Smooth muscle cell of the brain vasculature (primary cell): ENCODE measurements around the gene CPEB3.

Experiments used
- DNase-seq: peaks from one replicate; pipeline ENCODE4 v3.0.0-alpha.2; 2012; ENCODE audit warnings: low read depth, low spot score

CPEB3 gene

DNA sequence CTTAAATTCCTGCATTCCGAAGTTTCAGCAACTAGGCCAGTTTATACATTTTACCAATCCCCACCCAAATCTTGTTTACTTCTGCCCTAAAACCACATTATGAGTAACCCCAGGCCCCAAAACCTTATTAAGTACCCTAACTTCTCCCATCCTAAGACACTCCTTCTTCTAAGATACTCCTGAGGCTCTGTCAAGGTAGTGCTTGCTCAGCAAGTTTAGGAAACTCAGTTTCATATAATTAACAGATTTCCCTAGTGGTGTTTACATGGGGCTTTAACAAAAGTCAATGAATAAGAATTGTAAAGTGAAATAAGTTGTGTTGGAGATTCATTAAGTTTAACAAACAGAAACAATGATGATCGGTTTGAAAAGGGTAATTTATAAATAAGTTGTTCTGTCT lies 77.8 kb downstream of the CPEB3 start:
- DNase-seq: no peak

DNA sequence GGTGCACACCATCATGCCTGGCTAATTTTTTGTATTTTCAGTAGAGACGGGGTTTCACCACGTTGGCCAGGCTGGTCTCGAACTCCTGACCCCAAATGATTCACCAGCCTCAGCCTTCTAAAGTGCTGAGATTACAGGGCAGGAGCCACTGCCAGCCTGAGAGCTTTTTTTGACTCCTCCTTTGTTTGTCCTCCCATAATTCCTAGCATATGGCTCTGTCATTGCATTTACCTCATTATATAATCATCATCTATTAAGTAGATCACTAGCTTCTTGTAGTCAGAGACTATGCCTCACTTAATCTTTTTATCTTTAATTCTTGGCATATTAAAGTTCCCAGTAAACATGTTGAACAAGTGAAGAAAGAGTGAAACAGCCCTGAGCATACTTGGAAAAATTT lies 82.1 kb downstream of the CPEB3 start:
- no peak for DNase-seq

DNA sequence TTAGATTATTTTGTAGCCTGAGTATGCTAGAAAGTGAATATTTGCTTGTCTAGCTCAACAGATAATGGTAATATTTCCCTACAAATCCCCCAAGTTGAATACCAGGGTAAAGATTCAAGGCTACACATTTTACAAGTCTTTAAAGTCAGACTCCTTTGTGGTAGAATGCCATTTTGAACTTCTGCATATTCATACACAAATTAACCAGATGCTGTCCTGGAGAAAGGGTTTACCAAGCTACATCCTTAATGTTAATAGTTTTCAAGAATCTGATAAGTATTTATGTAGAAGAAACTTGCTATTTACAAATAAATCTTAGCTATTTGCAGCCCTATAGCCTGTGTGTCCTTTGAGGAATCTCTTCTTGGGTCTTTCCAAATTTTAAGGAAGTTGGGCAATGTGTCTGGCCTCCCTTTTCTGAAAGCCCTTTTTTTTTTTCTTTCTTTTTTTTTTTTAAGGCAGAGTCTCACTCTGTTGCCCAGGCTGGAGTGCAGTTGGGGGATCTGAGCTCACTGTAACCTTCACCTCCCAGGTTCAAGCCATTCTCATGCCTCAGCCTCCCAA lies 82.6 kb downstream of the CPEB3 start:
- DNase-seq: no peak

DNA sequence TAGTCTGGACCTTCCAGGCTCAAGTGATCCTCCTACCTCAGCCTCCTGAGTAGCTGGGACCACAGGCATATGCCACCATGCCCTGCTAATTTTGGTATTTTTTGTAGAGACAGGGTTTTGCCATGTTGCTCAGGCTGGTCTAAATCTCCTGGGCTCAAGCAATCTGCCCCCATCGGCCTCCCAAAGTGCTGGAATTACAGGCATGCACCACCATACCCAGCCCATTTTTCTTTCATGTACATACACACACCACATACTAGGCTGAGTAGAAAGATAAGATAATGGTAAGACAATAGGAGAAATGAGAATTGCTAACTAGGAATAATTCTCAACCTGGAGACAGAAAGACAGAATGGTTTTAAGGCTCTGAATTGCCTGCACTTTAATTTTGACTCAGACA lies 83.8 kb downstream of the CPEB3 start:
- no peak for DNase-seq

DNA sequence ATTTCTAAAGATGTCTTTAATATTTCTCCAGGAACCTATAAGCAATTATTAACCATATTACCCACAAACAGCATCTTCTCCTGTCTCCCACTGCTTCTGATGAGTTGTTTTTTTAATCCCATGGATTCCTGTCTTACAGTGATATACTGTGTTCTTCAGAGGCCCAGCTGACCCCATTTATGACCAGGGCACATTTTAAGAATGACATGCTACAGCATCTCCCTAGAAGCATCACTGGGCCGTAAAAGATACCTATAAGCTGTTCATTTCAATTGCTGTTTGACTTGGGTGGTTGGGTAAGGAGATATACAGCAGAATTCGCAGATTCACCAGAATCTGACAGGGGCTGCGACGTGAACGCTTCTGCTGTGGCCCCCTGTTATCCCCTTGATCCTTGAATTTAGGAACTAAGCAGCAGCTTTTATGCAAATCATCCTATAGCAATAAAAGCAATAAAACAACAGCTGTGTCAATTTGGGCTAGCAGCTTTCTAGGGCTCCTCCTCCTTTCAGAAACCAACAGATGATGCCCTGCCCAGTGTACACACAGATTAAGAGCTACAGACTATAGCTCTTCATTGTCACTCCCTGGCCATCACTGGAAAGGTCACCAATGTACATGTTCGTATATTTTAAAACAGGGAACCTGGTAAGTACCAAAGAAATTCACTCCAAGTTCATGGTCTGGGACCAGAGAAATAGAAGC lies 86.8 kb downstream of the CPEB3 start:
- no peak for DNase-seq

DNA sequence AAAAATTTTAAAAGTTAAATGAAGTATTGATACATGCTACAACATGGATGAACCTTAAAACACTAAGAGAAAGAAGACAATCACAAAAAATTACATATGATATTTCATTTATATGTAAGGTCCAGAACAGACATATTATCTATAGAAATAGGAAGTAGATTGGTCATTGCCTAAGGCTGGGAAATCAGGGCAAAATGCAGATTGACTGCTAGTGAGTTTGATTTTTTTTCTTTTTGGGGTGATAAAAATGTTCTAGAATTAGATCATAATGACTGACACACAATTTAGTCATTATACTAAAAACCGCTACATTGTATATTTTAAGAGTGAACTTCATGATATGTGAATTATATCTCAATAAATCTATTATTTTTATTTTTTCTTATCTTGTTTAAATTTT lies 88.3 kb downstream of the CPEB3 start:
- no peak for DNase-seq

DNA sequence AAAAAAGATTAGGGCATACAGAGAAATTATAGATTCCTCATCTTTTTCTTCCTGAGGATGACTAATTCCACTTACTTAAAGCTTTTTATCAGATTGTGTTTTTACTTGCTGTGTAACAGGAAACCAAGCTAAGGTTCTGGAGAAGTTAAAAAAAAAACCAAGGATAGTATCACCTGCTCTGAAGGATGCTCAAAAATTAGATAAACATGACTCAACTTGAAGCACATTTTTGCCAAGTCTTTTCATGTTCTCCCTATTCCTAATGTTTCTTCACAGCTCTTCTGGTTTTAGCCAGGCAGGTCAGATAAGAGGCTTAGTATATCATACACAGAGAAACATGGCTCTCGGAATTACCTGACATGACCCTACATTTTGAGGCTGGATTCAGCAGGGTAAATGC lies 90.3 kb downstream of the CPEB3 start:
- no peak for DNase-seq

DNA sequence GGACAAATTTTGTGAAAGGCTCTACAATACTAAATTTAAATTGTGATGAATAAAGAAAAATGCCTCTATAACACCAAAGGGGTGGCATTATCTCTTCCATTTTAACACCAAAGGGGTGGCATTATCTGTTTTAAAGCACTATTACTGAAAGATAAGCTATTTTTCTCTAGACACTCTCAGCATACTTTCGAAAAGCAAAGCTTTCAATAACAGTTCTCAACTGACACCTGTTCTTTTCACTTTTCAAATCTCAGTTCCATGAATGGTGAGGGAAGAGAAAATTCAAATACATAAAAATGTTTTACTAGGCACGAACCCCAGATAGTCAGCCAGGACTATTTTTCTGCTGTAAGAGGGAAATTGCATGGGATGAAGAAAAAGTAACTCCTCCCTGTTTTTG lies 103.8 kb downstream of the CPEB3 start:
- no peak for DNase-seq

DNA sequence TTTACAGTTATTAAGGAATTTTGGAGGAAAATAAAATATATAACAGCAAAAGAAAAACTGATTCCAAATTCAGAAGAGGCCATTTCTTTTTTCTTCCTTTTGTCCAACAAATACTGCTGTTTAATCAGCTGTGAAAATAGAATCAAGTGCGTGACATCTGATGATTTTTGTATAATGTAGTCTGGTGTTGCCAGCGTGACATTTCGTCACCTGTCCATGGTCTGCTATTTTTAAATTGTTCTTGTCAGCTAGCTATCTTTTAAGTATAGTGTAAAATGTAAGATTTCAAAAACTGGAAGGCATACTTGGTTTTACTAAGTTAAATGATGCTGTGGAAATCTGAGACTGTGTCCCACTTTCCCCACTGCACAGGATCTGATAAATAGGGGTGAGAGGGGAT lies 105.9 kb downstream of the CPEB3 start:
- no peak for DNase-seq

DNA sequence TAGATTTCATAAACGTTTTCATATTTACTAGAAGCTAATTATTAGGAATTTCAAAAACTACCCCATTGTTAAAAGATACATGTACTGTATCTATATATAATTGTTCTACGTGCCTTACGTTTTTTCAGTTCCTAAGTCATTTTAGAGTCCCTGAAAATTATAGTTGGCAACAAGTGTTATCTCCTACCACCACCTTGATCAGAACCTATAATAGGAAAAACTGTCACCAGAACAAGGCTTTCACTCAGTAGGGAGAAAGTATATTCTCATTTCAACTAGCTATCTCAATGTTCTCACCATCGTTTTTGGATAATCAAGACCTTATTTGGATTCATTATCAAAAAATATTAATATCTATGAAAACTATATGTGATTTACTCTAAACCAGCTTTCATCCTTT lies 107.7 kb downstream of the CPEB3 start:
- DNase-seq: no peak

DNA sequence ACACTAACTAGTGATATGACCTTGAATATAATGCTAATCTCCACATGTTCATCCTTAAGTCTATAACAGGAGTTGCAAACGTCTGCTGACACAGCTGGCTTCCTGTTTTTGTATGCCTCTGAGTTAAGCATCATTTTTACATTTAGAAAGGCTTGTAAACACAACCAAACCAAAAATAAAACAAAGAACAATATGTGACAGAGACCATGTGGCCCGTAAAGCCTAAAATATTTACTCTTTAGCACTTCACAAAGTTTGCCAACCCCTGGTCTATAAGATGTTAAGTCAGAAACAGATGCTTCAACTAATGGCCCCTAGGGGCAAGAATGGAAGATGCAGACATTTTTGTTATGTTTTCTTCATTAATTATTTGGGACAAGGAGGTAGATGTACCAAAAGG lies 109.3 kb downstream of the CPEB3 start:
- no peak for DNase-seq

DNA sequence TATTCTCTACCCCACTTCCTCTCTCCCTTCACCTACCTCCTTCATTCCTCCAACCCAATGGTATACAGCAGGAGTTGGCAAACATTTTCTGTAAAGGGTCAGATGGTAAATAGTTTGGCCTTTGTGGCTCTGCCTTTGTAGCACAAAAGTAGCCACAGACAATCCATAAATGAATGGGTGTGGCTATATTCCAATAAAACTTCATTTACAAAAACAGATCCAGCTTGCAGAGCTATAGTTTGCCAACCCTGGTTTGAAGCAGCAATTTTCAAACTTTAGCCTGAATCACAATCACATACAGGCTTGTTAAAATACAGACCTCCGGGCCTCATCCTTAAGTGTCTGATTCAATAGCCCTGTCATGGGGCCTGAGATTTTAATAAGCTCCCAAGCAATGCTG lies 110.5 kb downstream of the CPEB3 start:
- DNase-seq: no peak

DNA sequence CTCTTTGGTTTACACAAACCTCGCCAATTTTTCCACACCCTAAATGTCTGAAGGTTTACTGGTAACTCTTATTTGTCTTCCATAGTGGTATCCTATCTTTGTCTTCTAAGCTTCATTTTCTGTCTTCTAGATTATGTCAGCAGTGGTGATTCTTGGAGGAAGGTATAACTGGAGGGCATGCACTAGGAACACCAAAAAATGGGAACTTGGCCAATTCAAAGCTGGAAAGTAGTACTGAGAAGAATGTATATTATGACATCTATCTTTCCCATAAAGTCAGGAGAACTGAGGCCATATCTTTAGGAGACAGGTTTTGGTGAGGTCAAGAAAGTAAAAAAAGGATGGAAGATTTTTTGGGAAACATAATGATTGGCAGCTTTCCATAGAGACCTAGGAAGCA lies 113.3 kb downstream of the CPEB3 start:
- no peak for DNase-seq

DNA sequence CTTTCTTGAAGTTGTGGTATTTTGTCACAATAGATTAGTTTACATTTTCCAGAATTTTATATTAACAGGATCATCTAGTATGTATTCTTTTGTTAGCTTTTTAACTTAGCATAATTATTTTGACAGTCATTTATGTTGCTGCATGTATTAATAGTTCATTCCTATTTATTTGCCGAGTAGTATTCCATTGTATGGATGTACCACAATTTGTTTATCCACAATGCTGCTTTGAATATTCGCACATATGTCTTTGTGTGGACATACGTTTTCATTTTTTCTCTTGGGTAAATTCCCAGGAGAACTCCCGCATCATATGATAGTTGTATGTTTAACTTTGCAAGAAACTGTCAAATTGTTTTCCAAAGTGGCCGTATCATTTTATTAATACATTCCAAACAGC lies 115.7 kb downstream of the CPEB3 start:
- DNase-seq: no peak

DNA sequence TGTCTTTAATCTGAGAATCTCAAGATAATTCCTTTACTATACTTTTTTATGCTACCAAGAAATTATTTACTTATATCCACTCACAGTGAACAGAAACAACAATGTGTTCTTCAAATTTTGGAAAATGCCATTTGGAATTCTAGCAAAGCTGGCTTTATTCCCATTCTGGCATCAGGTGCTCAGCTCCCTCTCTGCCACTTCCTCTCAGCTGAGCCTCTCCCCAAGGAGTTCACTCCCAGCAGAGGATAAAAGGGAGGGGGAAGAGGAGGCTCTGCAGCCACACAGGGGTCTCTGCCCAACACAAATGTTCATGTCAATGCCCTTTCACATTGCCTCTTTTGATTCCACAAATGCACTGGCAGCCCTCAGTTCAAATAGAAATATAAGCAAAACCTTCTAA lies 116.9 kb downstream of the CPEB3 start:
- DNase-seq: no peak

DNA sequence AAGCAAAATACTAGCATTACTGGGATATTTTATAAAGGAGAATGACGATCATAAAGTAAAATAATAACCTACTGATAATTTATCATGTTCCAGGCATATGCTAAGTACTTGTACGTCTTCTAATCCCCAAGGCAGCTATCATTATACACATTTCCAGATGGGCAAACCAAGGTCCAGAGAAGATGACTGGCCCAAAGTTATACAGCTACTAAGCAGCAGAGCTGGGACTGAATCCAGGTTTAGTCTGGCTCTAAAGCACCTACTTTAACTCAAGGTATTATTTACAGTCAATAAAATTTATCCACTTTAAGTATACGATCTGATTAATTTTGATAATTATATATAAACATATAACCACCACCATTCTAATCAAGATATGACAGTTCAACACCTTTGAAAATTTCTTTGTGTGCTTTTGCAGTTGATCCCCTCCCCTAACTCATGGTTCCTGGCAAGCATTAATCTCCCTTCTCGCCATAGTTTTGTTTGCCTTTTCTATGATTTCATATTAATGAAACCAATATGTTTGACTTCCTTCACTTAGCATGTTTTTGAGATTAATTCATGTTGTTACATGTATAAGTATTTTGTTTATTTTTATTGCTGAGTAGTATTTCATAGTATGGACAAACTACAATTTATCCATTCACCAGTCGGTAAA lies 126.7 kb downstream of the CPEB3 start:
- DNase-seq: no peak

DNA sequence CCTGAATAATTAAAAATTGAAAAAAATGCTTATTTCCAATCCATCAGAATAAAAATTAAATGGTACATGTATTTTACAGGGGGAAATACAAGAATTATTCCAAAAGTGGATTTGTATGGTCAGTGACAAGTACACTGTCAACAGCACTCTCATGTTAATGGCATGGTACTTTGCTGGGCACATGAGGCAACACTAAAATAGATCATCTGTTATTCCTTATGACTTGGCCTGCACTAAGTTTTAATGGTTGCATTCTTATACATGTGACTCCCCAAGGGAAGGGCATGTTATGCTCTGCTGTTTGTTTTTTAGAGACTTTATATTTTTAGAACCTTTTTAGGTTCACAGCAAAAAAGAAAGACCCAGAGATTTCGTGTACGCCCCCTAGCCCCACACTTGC lies 128.3 kb downstream of the CPEB3 start:
- no peak for DNase-seq

DNA sequence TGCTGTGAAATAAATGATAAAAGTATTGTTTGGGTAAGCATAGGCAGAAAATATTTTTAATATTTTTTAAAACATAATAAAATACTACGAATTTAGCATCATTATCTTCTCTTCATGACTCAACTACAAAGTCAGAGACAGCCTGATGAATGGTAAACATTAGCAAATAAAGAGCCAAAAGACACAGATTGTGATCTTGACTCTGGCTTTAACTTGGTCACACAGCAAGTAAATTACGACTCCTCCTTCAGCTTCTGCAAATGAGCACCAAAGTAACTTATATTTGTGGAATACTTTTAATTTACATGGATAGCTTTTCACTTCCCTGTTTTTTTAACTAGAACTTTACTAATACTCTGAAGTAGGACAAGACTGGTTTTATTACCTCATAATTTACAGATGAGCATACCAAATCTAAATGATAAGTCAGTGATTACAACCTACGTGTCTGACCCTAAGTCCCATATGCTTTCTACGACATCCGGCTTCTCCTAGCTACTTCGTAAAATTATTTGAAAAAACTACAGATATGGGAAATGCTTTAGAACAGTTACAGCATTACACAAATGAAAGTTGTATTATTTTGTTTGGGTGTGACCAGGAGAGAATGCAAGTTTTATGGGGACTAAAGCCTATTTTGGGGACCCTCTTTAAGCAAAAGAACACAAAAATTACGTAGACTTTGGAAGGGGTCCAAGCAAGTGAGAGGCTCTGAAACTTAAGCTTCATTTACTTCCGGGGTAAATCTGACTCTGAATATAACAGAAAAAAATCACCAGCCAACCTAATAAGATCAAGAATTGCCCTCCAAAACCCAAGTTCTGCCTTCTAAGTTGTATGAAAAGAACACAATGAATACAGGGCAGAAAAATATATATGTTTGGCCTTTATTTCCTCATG lies 133.8 kb downstream of the CPEB3 start:
- DNase-seq: no peak

DNA sequence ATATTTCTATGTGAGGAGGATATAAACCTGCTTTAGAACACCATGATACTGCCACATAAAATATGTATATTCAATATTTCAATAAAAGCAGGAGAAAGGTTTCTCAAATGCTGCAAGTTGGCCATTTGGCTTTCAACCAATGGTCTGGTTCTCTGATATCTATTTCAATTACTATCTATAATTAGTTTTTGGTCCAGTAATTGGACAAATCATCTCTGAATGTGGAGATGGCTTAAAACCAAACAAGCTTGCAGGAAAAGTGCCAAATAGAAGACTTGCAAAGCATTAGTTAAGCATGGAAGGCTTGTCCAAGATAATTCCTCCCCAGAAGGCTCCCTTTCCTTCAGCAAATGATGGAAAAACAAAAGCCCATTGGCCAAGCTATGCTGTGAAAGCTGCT lies 140.1 kb downstream of the CPEB3 start:
- DNase-seq: no peak

DNA sequence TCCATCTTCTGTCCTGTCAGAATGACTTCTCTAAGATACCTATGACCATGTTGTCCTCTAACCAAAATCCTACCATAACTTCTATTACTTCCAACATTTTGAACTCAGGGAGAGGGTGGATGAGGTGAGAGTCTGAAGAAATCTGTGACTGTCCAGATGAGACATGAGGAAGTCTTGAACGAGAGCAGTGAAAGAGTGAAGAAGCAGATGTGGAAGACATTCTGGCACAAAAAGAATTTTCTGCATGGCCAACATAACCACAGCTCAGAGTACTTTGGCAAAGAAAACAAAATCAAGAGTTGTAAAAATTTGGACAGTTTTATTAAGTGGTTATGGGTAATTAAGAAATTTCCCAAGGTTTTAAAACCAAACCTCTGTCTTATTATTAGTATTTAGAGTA lies 141.6 kb downstream of the CPEB3 start:
- DNase-seq: no peak

DNA sequence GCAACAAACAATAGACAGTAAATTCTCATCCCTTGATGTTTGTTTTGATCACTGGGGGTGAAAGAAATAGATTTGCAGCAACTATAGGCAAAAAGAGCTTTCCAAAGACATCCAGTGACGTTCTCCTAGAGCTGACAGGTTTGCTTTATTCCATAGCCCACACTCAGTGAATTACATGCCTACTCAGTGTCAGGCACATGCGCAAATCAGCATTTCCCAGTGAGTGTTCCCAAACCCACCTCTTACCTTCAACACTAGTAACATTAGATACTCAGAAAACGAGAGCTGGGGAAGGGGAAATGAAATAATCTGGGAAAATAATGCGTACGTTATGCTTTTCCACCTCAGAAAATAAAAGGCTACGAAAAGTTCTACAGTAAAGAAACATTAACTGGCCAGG lies 144.1 kb downstream of the CPEB3 start:
- DNase-seq: no peak

DNA sequence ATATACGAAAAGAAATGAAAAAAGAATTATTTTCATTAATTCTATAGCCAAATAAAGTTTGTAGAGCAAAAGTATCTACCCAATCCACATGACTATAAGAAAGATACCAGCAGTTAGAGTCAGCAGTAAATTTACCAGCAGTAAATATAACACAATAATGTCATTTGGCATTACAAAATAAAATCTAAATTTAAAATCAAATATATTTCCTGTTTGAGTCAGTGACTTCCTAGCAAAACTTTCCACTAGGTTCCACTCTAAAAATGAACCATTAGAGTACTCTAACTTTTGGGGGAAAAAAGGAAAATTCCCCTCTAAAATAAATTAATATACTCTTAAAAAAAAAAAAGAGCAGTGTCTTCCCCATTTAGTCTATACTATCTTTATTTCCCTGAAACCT lies 144.8 kb downstream of the CPEB3 start:
- DNase-seq: no peak
